Measurements from ENCODE around the gene PLCB2.

PLCB2 gene

DNA sequence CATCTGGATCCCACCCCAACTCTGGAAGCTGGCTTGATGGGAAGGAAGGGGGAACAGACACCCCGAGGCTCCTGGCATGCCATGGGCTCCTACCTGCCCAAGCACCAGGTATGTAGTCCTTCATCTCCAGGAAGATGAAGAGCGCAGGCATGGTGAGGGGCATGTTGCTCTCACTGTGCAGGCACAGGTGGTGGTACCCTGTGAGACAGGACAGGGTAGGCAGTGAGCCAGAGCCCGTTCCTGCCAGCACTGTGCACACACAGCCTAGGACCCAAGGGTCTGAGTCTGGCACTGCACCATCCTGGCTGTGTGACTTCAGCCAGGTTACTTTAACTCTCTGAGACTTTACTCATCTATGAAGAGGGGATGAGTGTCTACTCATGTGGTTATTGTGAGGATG, 15.5 kb downstream of the PLCB2 start:
- POLR2A ChIA-PET: interaction anchor here (1.3 kb wide), 1 partner anchor 17 kb away, joined by 6 read pairs; no protein-coding TSS in a partner anchor
- no peak overlapping the region for H3K27ac ChIP-seq (ENCODE audit: extremely low read depth, low read depth, low read length)

DNA sequence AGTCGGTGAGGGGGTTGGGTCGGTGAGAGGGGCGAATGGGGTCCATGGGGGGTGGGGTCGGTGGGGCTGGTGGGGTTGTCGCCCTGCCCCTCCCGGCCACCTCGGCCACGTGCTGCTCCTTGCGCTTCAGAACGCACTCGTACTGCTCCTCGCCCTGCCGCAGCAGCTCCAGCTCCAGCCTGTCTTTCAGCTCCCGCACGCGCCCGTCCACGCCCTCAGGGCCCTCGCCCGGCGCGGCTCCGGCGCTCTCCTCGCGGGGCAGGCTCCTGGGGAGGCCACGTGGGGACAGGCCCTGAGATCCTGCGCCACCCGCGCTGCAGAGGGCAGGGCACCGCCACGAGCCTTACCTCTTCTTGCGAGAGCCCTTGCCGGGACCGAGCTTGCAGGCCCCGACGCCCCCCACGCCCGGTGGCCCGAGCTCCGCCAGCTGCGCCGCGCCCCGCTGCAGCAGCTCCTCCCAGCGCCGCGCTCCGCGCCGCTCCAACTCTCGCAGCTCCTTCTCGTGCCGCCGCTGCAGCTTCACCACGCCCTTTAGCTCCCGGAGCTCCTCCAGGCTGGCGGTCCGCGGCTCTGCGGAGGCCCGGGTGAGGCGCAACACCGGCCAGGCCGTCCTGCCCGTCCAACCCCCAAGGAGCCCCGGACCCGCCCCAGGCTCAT, 16.7 kb downstream of the PLCB2 start:
- no peak overlapping the region for H3K4me3 ChIP-seq (ENCODE audit: low read depth, low read length)
- CTCF ChIA-PET: interaction anchor here (0.5 to 2.3 kb wide), 7 partner anchors 8 to 22 kb away, joined by 3 to 12 read pairs (median 6); partner anchors contain the start of gene ANKRD63
- POLR2A ChIA-PET: interaction anchor here (1.3 kb wide), 1 partner anchor 18 kb away, joined by 6 read pairs; no protein-coding TSS in a partner anchor
- TF ChIP-seq, protein P1, sequence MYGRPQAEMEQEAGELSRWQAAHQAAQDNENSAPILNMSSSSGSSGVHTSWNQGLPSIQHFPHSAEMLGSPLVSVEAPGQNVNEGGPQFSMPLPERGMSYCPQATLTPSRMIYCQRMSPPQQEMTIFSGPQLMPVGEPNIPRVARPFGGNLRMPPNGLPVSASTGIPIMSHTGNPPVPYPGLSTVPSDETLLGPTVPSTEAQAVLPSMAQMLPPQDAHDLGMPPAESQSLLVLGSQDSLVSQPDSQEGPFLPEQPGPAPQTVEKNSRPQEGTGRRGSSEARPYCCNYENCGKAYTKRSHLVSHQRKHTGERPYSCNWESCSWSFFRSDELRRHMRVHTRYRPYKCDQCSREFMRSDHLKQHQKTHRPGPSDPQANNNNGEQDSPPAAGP (tag by site-specific recombination; IDR thresholded peaks at IDR 0.05): 0 out of 2 replicates have a peak, but pooled peaks have one; percentile 32
- TF ChIP-seq ZNF335 (tag by site-specific recombination; conservative IDR thresholded peaks at IDR 0.05) (peak; percentile 60), GFI1B (tag by site-specific recombination; IDR thresholded peaks at IDR 0.05) (no peak), ZNF837 (tag by site-specific recombination; IDR thresholded peaks at IDR 0.05) (no peak), ZNF501 (tag by site-specific recombination; IDR thresholded peaks at IDR 0.05) (no peak), ZFP3 (tag by site-specific recombination; IDR thresholded peaks at IDR 0.05; ENCODE audit: low read depth) (no peak), ZFP41 (tag by site-specific recombination; IDR thresholded peaks at IDR 0.05; ENCODE audit: borderline replicate concordance) (no peak), ZNF221 (tag by site-specific recombination; IDR thresholded peaks at IDR 0.05; ENCODE audit: borderline replicate concordance) (no peak), ZNF214 (tag by site-specific recombination; IDR thresholded peaks at IDR 0.05; ENCODE audit: borderline replicate concordance) (no peak), ZNF654 (tag by site-specific recombination; IDR thresholded peaks at IDR 0.05; ENCODE audit: low read depth) (no peak), KLF9 (tag by site-specific recombination; IDR thresholded peaks at IDR 0.05; ENCODE audit: low read depth) (0 out of 2 replicates have a peak, but pooled peaks have one; percentile 30), ZNF19 (tag by site-specific recombination; IDR thresholded peaks at IDR 0.05; ENCODE audit: low read depth) (no peak), GLIS1 (tag by site-specific recombination; IDR thresholded peaks at IDR 0.05) (peak; percentile 31; the same call in 1 of the 2 replicates), ZNF292 (tag by site-specific recombination; IDR thresholded peaks at IDR 0.05; ENCODE audit: borderline replicate concordance, low read depth) (no peak), OVOL3 (tag by site-specific recombination; IDR thresholded peaks at IDR 0.05) (no peak), KLF10 (tag by site-specific recombination; IDR thresholded peaks at IDR 0.05) (no peak), ZNF138 (tag by site-specific recombination; IDR thresholded peaks at IDR 0.05; ENCODE audit: borderline replicate concordance) (no peak), ZNF658 (tag by site-specific recombination; IDR thresholded peaks at IDR 0.05) (no peak), ZNF239 (tag by site-specific recombination; IDR thresholded peaks at IDR 0.05) (no peak), BCL11A (tag by site-specific recombination; IDR thresholded peaks at IDR 0.05; ENCODE audit: low read depth) (no peak), ZNF2 (tag by site-specific recombination; IDR thresholded peaks at IDR 0.05) (no peak), ZNF394 (tag by site-specific recombination; IDR thresholded peaks at IDR 0.05; ENCODE audit: borderline replicate concordance) (0 out of 2 replicates have a peak, but pooled peaks have one; percentile 36), ZIC2 (tag by site-specific recombination; IDR thresholded peaks at IDR 0.05) (peak; percentile 6; the same call in 1 of the 2 replicates), ZXDB (tag by site-specific recombination; IDR thresholded peaks at IDR 0.05) (no peak)
- TF ChIP-seq, protein P2, sequence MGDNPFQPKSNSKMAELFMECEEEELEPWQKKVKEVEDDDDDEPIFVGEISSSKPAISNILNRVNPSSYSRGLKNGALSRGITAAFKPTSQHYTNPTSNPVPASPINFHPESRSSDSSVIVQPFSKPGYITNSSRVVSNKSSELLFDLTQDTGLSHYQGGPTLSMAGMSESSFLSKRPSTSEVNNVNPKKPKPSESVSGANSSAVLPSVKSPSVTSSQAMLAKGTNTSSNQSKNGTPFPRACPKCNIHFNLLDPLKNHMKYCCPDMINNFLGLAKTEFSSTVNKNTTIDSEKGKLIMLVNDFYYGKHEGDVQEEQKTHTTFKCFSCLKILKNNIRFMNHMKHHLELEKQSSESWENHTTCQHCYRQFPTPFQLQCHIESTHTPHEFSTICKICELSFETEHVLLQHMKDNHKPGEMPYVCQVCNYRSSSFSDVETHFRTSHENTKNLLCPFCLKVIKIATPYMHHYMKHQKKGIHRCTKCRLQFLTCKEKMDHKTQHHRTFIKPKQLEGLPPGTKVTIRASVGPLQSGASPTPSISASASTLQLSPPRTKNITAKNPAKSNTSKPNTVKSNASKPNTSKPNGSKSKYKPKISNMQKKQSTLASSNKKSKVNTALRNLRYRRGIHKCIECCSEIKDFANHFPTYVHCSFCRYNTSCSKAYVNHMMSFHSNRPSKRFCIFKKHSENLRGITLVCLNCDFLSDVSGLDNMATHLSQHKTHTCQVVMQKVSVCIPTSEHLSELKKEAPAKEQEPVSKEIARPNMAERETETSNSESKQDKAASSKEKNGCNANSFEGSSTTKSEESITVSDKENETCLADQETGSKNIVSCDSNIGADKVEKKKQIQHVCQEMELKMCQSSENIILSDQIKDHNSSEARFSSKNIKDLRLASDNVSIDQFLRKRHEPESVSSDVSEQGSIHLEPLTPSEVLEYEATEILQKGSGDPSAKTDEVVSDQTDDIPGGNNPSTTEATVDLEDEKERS (tag by site-specific recombination; IDR thresholded peaks at IDR 0.05): no peak
- TF ChIP-seq, protein P3, sequence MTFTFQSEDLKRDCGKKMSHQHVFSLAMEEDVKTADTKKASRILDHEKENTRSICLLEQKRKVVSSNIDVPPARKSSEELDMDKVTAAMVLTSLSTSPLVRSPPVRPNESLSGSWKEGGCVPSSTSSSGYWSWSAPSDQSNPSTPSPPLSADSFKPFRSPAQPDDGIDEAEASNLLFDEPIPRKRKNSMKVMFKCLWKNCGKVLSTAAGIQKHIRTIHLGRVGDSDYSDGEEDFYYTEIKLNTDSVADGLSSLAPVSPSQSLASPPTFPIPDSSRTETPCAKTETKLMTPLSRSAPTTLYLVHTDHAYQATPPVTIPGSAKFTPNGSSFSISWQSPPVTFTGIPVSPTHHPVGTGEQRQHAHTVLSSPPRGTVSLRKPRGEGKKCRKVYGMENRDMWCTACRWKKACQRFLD (tag by site-specific recombination; IDR thresholded peaks at IDR 0.05): no peak
- TF ChIP-seq, protein P4, sequence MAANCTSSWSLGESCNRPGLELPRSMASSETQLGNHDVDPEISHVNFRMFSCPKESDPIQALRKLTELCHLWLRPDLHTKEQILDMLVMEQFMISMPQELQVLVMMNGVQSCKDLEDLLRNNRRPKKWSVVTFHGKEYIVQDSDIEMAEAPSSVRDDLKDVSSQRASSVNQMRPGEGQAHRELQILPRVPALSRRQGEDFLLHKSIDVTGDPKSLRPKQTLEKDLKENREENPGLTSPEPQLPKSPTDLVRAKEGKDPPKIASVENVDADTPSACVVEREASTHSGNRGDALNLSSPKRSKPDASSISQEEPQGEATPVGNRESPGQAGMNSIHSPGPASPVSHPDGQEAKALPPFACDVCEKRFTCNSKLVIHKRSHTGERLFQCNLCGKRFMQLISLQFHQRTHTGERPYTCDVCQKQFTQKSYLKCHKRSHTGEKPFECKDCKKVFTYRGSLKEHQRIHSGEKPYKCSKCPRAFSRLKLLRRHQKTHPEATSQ (tag by site-specific recombination; IDR thresholded peaks at IDR 0.05): no peak

More for the DNA sequence above, 15.5 kb downstream of the PLCB2 start:
- H3K4me3 ChIP-seq (ENCODE audit: low read depth, low read length): no peak overlapping the region
- H3K4me1 ChIP-seq (ENCODE audit: control insufficient read depth, insufficient read depth, low read length): peaks cover 4% of the 10 kb centered on the region
- TF ChIP-seq ZNF514 (tag by site-specific recombination; IDR thresholded peaks at IDR 0.05) (no peak), ZNF510 (tag by site-specific recombination; IDR thresholded peaks at IDR 0.05; ENCODE audit: insufficient replicate concordance) (no peak), ZNF626 (tag by site-specific recombination; IDR thresholded peaks at IDR 0.05) (no peak)
- no peaks in the 10 kb centered on the region for H3K9me3 ChIP-seq (ENCODE audit: control insufficient read depth, insufficient read depth, low read depth, low read length)
- H3K36me3 ChIP-seq (ENCODE audit: control insufficient read depth in 2 of 2, insufficient read depth in 1 of 2, low read length in 2 of 2): no peaks in the 10 kb centered on the region
- CTCF ChIA-PET: interaction anchor here (0.6 to 2.3 kb wide), 6 partner anchors 12 to 63 kb away, joined by 4 to 12 read pairs (median 5); no protein-coding TSS in a partner anchor

More for the DNA sequence above, 16.7 kb downstream of the PLCB2 start:
- Histone ChIP-seq H3K9me3 (ENCODE audit: control insufficient read depth, insufficient read depth, low read depth, low read length) (no peaks in the 10 kb centered on the region), H3K36me3 (ENCODE audit: control insufficient read depth in 2 of 2, insufficient read depth in 1 of 2, low read length in 2 of 2) (no peaks in the 10 kb centered on the region), H3K27ac (ENCODE audit: extremely low read depth, low read depth, low read length) (no peak overlapping the region; the same call in 1 of the 2 replicates), H3K4me1 (ENCODE audit: control insufficient read depth, insufficient read depth, low read length) (peaks cover 4% of the 10 kb centered on the region)
